Calu3 (cell line): ENCODE results near the gene OSMR. TPM values are rescaled to one million over a fixed set of nuclear protein-coding genes. Genes with fewer than 3 reads are reported as not detected.

Source experiments
- BruUV-seq: library from RNA; stranded (reverse); fragments of 400-500 nt; replicated peaks from 2 replicates; lab custom pipeline; 2021; lab: Mats Ljungman, UMichigan
- CTCF ChIA-PET: fragments of 300-600 bp; sonication (Branson Sonifier 250); formaldehyde crosslinking; loops from one replicate; lab custom pipeline; 2022; ENCODE audit warnings: antibody characterized with exemption; lab: Charles Lee
- DNase-seq: peaks from one replicate; pipeline ENCODE4 v3.0.0; 2022
- H3K27ac Mint-ChIP-seq: one replicate; pipeline ENCODE4 v1.8.0; 2022; ENCODE audit warnings: mixed read lengths; ENCODE audit not compliant: unreplicated experiment
- H3K27me3 Mint-ChIP-seq: one replicate; pipeline ENCODE4 v1.8.0; 2022; ENCODE audit warnings: mixed read lengths; ENCODE audit not compliant: unreplicated experiment
- H3K36me3 Mint-ChIP-seq: one replicate; pipeline ENCODE4 v1.8.0; 2022; ENCODE audit warnings: mild to moderate bottlenecking, moderate library complexity, mixed read lengths; ENCODE audit not compliant: insufficient read depth, unreplicated experiment
- H3K4me1 Mint-ChIP-seq: one replicate; pipeline ENCODE4 v1.8.0; 2022; ENCODE audit warnings: mild to moderate bottlenecking, low read depth, mixed read lengths; ENCODE audit not compliant: unreplicated experiment
- H3K4me3 Mint-ChIP-seq: one replicate; pipeline ENCODE4 v1.8.0; 2022; ENCODE audit warnings: mild to moderate bottlenecking, low read depth, moderate library complexity, mixed read lengths; ENCODE audit not compliant: unreplicated experiment
- H3K9me3 Mint-ChIP-seq: one replicate; pipeline ENCODE4 v1.8.0; 2022; ENCODE audit warnings: low read depth, mixed read lengths; ENCODE audit not compliant: unreplicated experiment
- CTCF ChIP-seq: fragments of 200-600 bp; IDR thresholded peaks from one replicate; pipeline ENCODE4 v1.8.0; 2022; ENCODE audit warnings: antibody characterized with exemption; ENCODE audit not compliant: unreplicated experiment
- intact Hi-C: fragments of 100-400 bp; cut with micrococcal nuclease; formaldehyde crosslinking; loops from one replicate; pipeline ENCODE4 v1.10.0; 2022; ENCODE audit not compliant: unreplicated experiment
- total RNA-seq: library from RNA; stranded (reverse); gene quantifications from 2 replicates; pipeline ENCODE4 v1.2.3, GENCODE V29; 2022

Gene OSMR
- total RNA-seq, 1 experiment from 2014 or later, result 76.4 TPM

- BruUV-seq, result no TSS peak
- peaks cover under 1% of the 10 kb centered on the region for H3K9me3 Mint-ChIP-seq
- H3K36me3 Mint-ChIP-seq, result peaks cover 12% of the 10 kb centered on the region
- no peak overlapping the region for H3K4me3 Mint-ChIP-seq
- DNase-seq, result no peak
- intact Hi-C loops, result no loop called here
- CTCF ChIA-PET, result interaction anchor here (0.8 kb wide), 1 partner anchor 383 kb away, joined by 8 read pairs; no protein-coding TSS in a partner anchor
- no peak for TF ChIP-seq CTCF
- no peak overlapping the region for H3K27ac Mint-ChIP-seq
- H3K4me1 Mint-ChIP-seq, result peaks cover 7% of the 10 kb centered on the region
- no peaks in the 10 kb centered on the region for H3K27me3 Mint-ChIP-seq
Observed at GRCh38 chr5:38824821-38825220, 21.0 kb upstream of the OSMR start.

- no peak for TF ChIP-seq CTCF
- Mint-ChIP-seq H3K36me3 (peaks cover 12% of the 10 kb centered on the region), H3K4me1 (peaks cover 7% of the 10 kb centered on the region), H3K4me3 (no peak overlapping the region), H3K27me3 (no peaks in the 10 kb centered on the region), H3K9me3 (no peaks in the 10 kb centered on the region), H3K27ac (no peak overlapping the region)
- intact Hi-C loops, result no loop called here
- CTCF ChIA-PET, result no interaction called here
- no peak for DNase-seq
- BruUV-seq, result no TSS peak
Observed at GRCh38 chr5:38825494-38825893, 20.3 kb upstream of the OSMR start.

GRCh38 chr5:38827525-38827924, 18.3 kb upstream of the OSMR start:
- no peak for TF ChIP-seq CTCF
- BruUV-seq, result no TSS peak
- intact Hi-C loops, result loop anchor here (1.0 kb wide), 1 partner anchor 45 kb away; no protein-coding TSS in a partner anchor
- CTCF ChIA-PET, result no interaction called here
- Mint-ChIP-seq H3K27me3 (no peaks in the 10 kb centered on the region), H3K36me3 (peaks cover 3% of the 10 kb centered on the region), H3K4me3 (no peak overlapping the region), H3K4me1 (peaks cover 19% of the 10 kb centered on the region), H3K9me3 (no peaks in the 10 kb centered on the region), H3K27ac (no peak overlapping the region)
- DNase-seq, result no peak

- Mint-ChIP-seq H3K27ac (no peak overlapping the region), H3K27me3 (no peaks in the 10 kb centered on the region), H3K4me3 (no peak overlapping the region), H3K36me3 (peaks cover 3% of the 10 kb centered on the region), H3K9me3 (no peaks in the 10 kb centered on the region), H3K4me1 (peaks cover 21% of the 10 kb centered on the region)
- no peak for TF ChIP-seq CTCF
- intact Hi-C loops, result loop anchor here (2.0 kb wide), 1 partner anchor 92 kb away; no protein-coding TSS in a partner anchor
- no peak for DNase-seq
- CTCF ChIA-PET, result interaction anchor here (0.6 kb wide), 1 partner anchor 102 kb away, joined by 4 read pairs; no protein-coding TSS in a partner anchor
- no TSS peak for BruUV-seq
Observed at GRCh38 chr5:38830521-38831051, 15.2 kb upstream of the OSMR start.
